Peyer's patch (tissue), 4 donors: ENCODE measurements around the gene C4orf50. TPM values are rescaled to one million over a fixed set of nuclear protein-coding genes. Genes with fewer than 3 reads are reported as not detected.

Experiments
- DNase-seq, 3 donors: peaks; one replicate each; pipeline ENCODE4 v3.0.0-alpha.2; 2017 to 2019
- H3K27ac ChIP-seq, 4 donors: fragments of 200-600 bp; sonication (generic); one replicate each; pipeline ENCODE4 v1.5.1; 2016 to 2019
- H3K27me3 ChIP-seq, 2 donors: fragments of 200-600 bp; sonication (generic); one replicate each; pipeline ENCODE4 v1.5.1; 2019
- H3K36me3 ChIP-seq, 3 donors: fragments of 200-600 bp; sonication (generic); one replicate each; pipeline ENCODE4 v1.5.1; 2016 to 2019
- H3K4me1 ChIP-seq, 4 donors: fragments of 200-600 bp; sonication (generic); one replicate each; pipeline ENCODE4 v1.5.1; 2016 to 2019
- H3K4me3 ChIP-seq, 4 donors: fragments of 200-600 bp; sonication (generic); 1 replicate in 3 of 4; 2 replicates in 1 of 4; pipeline ENCODE4 v1.5.1; 2016 to 2019; ENCODE audit warnings: mild to moderate bottlenecking in 1 of 4
- H3K9me3 ChIP-seq, 4 donors: fragments of 200-600 bp; sonication (generic); one replicate each; pipeline ENCODE4 v1.5.1; 2016 to 2019; ENCODE audit warnings: mild to moderate bottlenecking in 1 of 4
- POLR2A ChIP-seq, 2 donors: fragments of 450-650 bp; IDR thresholded peaks; one replicate each; pipeline ENCODE4 v1.5.1; 2017; ENCODE audit warnings: antibody characterized with exemption in 2 of 2, mild to moderate bottlenecking in 2 of 2, moderate library complexity in 2 of 2
- total RNA-seq, 4 donors: library from RNA; depleted of rRNA; stranded (reverse); fragments of >200 nt; gene quantifications; one replicate each; pipeline ENCODE4 v1.1.0, GENCODE V29; 2016
- TF ChIP-seq, protein P1 (sequence below), 6 experiments: fragments of 450-650 bp in 4 of 6; fragments of 200-600 bp in 2 of 6; sonication (generic) in 1 of 6; IDR thresholded peaks; one replicate each; pipeline ENCODE4 v1.5.1; 2017 to 2019; ENCODE audit warnings: antibody characterized with exemption in 6 of 6, mild to moderate bottlenecking in 3 of 6, moderate library complexity in 1 of 6

The C4orf50 gene
- total RNA-seq, 4 donors from 2014 or later: 0.19 to 0.83 (median 0.40) TPM; not detected in 1

DNA sequence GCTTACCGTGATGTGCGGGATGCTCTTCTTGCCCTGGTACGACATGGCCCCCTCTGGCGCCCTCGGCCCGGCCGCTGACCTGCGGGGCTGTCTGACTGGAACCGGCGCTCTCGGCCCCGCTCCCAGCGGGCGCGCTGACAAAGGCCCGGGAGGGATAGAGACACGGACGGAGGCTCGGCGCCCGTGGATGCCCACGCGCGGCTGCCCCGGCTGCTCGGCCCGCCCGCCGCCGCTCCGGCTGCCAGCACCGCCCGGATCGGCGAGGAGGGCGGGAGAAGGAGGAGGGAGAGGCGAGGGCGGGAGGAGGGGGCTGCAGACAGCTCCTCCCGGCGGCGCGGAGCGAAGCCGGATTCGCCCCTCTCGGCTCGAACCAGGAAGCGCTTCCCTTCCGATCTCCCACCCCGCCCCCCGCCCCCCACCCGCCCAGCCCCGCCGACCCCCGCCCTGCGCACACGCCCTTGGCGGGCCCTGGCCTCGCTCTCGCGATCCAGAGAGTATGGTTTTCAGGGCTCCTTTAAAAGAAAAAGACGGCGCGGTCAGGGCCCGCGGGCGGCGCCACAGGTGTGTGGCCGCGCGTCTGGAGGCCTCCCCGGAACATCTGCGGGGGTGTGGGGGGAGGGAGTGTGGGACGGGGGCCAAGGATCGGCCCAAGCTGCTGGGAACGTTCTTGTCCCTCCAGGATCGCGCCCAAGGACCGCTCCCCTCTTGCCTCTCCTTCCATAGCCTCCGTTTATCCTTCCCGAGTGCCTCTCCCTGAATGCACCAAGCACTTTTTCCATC, 129.8 kb downstream of the C4orf50 start:
- no peak overlapping the region for H3K27ac ChIP-seq
- H3K9me3 ChIP-seq: no peaks in the 10 kb centered on the region
- H3K27me3 ChIP-seq: peaks cover 0 to 37% of the 10 kb centered on the region in 2 donors
- H3K4me1 ChIP-seq: peaks cover 0 to 25% (median 0%) of the 10 kb centered on the region in 4 donors
- no peak for TF ChIP-seq POLR2A (IDR thresholded peaks at IDR 0.05)
- TF ChIP-seq, protein P1, sequence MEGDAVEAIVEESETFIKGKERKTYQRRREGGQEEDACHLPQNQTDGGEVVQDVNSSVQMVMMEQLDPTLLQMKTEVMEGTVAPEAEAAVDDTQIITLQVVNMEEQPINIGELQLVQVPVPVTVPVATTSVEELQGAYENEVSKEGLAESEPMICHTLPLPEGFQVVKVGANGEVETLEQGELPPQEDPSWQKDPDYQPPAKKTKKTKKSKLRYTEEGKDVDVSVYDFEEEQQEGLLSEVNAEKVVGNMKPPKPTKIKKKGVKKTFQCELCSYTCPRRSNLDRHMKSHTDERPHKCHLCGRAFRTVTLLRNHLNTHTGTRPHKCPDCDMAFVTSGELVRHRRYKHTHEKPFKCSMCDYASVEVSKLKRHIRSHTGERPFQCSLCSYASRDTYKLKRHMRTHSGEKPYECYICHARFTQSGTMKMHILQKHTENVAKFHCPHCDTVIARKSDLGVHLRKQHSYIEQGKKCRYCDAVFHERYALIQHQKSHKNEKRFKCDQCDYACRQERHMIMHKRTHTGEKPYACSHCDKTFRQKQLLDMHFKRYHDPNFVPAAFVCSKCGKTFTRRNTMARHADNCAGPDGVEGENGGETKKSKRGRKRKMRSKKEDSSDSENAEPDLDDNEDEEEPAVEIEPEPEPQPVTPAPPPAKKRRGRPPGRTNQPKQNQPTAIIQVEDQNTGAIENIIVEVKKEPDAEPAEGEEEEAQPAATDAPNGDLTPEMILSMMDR (IDR thresholded peaks at IDR 0.05): no peak
- DNase-seq: no peak
- H3K36me3 ChIP-seq: no peaks in the 10 kb centered on the region
- peak overlapping the region; percentile 21 to 54 (median 35) for H3K4me3 ChIP-seq

DNA sequence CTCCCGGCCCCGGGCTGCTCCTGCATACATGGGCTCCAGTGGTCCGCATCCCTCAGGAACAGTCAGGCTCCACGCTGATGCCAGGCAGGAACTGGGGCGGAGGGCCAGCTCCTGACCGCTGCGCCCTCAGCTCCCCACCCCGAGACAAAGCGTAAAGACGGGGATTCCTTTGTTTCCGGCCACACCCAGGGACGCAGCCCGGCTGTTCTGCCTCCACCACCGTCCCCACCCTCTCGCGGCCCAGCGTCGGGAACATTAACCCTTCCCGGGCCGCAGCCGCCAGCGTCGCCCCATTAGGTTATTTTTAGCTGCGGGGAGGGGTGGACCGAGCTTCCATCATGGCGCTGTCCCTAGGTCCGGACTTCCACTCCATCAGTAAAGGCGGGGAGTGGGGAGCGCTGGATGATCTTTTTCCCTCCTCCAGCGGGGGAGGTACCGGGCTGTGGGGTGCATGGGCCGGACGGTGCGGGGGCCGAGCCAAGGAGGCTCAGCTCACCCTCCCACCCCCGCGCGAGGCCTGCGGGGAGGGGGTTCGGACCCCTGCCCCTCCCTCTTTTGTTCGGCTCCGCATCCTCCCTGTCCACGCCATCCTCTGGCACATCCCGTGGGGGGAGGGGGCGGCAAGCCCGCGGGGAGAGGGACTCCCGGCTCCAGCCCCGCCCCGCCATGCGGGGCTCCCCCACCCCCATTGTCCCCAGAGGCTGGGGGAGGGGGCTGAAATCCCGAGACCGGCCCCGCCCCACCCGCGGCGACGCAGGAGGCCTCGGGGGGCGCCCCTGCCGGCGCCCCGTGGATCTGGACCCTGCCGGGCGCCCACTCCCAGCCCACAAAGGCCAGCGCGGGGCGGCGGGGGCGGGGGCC, 130.6 kb downstream of the C4orf50 start:
- no peaks in the 10 kb centered on the region for H3K36me3 ChIP-seq
- no peaks in the 10 kb centered on the region for H3K9me3 ChIP-seq
- no peak for DNase-seq
- peaks cover 0 to 34% of the 10 kb centered on the region in 2 donors for H3K27me3 ChIP-seq
- peaks cover 0 to 25% (median 0%) of the 10 kb centered on the region in 4 donors for H3K4me1 ChIP-seq
- no peak for TF ChIP-seq POLR2A (IDR thresholded peaks at IDR 0.05)
- TF ChIP-seq, protein P1 (IDR thresholded peaks at IDR 0.05): no peak
- H3K27ac ChIP-seq: no peak overlapping the region
- peak overlapping the region; percentile 21 to 54 (median 35) for H3K4me3 ChIP-seq

DNA sequence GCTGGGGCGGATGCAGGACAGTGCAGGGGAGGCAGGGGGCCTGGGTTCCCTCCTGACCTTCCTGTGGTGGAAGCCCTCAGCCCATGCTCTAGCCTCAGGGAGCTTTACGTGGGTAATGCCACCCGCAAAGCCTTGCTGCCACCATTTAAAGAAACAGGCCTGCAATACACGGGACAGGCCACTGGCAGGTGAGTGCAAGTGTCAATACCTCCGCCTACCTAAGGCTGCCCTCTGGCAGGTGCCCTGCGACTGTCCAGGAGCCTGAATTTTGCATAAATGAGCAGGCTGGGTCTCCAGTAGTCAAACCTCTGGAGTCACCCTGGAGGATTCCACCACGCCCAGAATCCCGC, 131.2 kb downstream of the C4orf50 start:
- peaks cover 0 to 30% of the 10 kb centered on the region in 2 donors for H3K27me3 ChIP-seq
- H3K9me3 ChIP-seq: no peaks in the 10 kb centered on the region
- TF ChIP-seq, protein P1 (IDR thresholded peaks at IDR 0.05): no peak
- TF ChIP-seq POLR2A (IDR thresholded peaks at IDR 0.05): no peak
- peaks cover 0 to 25% (median 0%) of the 10 kb centered on the region in 4 donors for H3K4me1 ChIP-seq
- no peaks in the 10 kb centered on the region for H3K36me3 ChIP-seq
- H3K27ac ChIP-seq: no peak overlapping the region
- no peak for DNase-seq
- peak overlapping the region in 1 of 4 donors; percentile 54 for H3K4me3 ChIP-seq

DNA sequence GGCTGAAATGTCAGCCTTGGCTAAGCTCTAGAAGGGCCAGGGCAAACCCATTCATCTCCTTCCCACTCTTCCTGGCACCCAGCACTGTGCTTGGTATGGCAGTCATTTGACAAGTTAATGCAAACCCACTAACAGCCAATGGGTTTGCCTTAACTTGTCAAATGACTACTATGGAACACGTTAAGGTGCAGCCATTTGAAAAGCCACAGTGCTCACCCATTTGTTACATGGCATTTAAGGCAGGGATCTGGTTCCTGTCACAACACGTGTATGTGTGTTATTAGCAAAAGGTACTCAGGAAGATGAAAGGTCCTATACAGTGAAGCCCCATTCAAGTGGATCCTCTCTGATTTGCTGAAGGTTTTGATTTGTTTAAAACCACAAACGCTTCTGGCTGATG, 132.5 kb downstream of the C4orf50 start:
- no peak overlapping the region for H3K4me3 ChIP-seq
- H3K27me3 ChIP-seq: peaks cover 0 to 25% of the 10 kb centered on the region in 2 donors
- DNase-seq: no peak
- TF ChIP-seq POLR2A (IDR thresholded peaks at IDR 0.05): no peak
- TF ChIP-seq, protein P1 (IDR thresholded peaks at IDR 0.05): no peak
- H3K9me3 ChIP-seq: no peaks in the 10 kb centered on the region
- H3K36me3 ChIP-seq: no peaks in the 10 kb centered on the region
- H3K4me1 ChIP-seq: peaks cover 0 to 24% (median 0%) of the 10 kb centered on the region in 4 donors
- no peak overlapping the region for H3K27ac ChIP-seq

DNA sequence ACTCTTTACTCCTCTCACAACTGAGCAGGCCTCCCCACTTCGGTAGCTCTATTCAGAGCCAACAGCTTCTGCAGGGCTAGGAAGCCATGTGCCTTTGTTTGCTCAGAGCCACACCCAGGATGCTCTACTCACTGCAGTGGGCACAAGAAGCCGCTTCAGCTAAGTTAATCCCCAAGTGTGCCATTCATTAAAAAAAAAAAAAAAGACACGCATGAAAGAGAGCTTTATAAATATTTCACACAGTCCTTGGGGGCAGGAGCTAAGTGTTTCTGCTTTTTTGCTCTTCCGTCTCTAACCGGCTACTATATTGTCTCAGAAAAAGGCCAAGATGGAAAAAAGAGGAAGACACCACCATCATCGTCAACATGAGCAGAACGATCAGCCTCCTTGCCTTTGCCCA, 133.4 kb downstream of the C4orf50 start:
- Histone ChIP-seq H3K4me3 (no peak overlapping the region), H3K27me3 (peaks cover 0 to 17% of the 10 kb centered on the region in 2 donors), H3K4me1 (peaks cover 0 to 16% (median 0%) of the 10 kb centered on the region in 4 donors), H3K27ac (no peak overlapping the region), H3K9me3 (no peaks in the 10 kb centered on the region), H3K36me3 (no peaks in the 10 kb centered on the region)
- TF ChIP-seq, protein P1 (IDR thresholded peaks at IDR 0.05): no peak
- TF ChIP-seq POLR2A (IDR thresholded peaks at IDR 0.05): no peak
- no peak for DNase-seq
